HG03045 (cell line): ENCODE data around the gene NELL2.

Experiments
- ATAC-seq: cut with Tn5 transposase; IDR thresholded peaks from one replicate; pipeline ENCODE4 v1.9.1; 2021; ENCODE audit warnings: mild to moderate bottlenecking, moderate library complexity; ENCODE audit not compliant: unreplicated experiment

Gene NELL2

DNA sequence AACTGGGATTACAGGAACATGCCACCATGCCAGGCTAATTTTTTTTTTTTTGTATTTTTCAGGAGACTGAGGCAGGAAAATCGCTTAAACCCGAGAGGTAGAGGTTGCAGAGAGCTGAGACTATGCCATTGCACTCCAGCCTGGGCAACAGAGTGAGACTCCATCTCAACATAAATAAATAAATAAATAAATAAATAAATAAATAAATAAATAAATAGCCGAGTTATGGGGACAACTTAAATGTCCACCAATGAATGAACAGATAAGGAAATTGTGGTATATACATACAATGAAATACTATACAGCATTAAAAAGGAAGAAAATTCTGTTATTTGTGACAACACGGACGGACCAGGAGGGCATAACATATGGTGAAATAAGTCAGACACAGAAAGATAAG is 325.7 kb downstream of the NELL2 start:
- ATAC-seq, result no peak

DNA sequence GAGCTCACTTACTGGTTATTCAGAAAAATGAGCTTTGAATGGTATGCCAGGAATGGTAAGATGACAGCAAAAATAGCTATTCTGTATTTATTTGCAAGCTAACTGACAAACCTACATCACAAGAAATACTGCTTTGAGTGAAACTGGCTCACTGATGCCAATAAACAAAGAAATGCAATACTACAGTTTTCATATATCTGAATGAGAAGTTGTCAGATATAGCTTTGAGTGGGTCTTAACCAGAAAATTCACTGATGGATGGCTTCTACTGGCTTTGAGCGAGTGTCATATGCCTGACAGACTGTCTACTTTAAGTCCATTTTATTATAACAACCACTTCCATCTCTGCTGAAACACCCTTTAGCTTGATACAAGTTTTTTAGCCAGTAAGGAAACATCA is 330.1 kb downstream of the NELL2 start:
- no peak for ATAC-seq

DNA sequence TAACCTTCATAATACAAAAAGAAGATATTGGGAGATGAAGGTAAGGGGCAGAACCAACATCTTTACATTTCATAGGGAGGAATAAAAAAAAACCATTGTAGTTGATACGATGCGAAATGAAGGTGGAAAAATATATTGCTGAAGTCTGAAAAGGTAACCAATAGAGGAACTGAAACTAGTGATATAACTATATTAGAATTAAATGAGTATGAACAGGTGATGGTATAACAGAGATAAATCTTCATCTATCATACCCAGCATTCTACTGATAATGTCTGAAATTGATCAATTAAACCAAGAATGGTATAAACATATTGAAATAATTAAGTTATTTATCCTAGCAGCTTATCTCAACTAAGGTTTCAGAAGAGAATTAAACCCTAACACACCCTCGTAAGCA is 332.1 kb downstream of the NELL2 start:
- ATAC-seq, result no peak

DNA sequence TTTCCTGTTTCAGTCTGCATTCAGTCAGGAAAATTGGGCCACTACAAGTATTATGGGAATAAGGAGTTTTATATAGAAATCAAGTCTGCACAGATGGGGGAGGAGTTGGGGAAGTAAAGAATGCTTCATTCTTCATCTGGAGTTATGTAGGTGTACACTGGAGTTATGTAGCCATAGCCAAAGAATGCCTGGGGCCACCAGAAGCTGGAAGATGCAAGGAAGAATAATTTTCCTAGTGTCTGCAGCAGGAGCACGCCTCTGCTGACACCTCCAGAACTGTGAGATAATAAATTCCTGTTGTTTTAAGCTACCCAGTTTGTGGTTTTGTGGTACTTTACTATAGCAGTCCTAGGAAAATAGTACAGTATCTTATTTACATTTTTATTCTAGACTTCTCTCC is 333.4 kb downstream of the NELL2 start:
- no peak for ATAC-seq

DNA sequence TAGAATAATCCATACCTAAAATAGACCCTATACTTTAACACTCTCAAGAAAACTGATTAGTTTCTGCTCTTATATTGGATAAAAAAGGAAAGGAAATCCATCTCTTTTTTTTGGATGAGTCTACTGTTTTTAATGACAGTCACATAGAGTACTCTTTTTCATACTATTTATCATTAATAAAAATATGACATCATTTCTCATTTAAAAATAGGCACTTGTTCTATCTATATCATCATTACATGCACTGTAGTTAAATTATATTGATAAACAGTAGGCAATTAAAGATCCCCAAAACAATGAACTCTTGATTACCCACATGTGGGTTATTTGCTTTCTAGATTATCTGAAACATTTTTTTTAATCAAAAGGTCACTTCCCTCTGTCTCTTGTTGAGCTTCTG is 338.8 kb downstream of the NELL2 start:
- no peak for ATAC-seq

DNA sequence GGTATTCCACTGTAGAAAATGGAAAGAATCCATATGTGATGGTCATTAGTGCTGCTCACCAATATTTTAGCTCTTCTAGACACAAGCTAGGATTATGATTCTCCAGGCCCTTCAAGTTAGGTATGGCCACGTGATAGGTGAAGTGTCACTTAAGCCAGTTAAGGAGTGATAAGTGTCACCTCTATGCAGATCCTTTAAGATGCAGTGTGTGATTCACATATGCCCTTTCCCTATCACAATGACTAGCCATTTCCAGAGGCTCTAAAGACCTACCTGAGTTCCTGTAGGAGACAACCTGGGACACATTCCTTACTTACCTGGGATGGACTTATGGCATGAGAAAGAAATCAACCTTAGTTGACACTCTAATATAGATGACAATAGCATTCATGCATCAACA is 343.2 kb downstream of the NELL2 start:
- ATAC-seq, result no peak

DNA sequence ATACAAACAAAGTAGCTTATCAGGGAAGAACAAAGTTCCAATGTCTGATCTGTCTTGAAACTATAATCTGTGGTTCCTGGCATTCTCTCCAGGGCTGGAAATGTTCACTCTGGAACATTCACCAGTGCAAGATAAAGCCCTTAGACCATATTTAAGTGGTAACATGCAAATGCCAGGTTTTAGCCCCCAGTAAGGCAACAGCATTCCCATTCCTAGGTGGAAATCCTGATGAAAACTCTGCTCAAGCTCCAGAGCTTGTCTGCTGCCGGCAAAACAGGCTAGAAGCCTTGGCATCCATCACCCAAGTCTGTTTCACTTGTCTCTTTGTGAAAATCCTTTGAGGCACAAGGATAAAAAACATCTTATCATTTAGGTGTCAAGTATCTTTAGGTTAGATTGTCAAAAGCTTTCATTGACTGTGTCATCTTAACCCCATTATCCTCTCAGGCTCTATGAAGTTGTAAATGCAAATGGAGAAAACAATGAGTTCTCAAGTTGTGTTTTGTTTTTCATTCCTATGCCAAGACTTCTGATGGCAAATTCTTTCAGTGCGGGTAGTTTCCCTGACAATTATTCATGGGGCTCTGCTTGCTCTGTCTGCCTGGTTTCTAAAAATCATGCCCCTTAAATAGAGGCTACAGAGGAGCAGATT is 344.7 kb downstream of the NELL2 start:
- ATAC-seq, result no peak

DNA sequence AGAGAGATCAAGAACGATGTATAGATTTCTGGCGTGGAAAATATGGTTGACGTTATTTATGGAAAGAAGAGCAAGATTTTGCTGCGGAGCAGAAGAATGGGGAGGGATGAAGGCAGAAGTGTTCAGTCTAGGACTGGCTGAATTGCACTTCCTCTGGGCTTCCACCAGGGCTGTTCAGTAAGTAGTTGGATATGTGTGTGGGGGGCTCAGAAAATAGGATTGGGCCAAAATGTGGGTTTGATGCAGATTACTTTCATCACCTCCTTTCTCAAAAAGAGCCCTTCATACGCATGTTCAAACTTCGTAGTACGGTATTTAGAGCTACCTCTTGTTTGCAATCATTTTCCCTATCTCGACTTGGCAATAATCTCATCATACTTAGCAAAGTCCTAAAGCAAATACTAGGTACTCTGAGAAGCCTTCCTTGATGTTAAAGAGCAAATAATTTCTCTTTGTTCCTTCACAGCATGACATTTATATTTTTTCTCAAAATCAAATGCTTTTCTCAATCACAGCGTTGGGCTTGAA is 349.4 kb downstream of the NELL2 start:
- no peak for ATAC-seq

DNA sequence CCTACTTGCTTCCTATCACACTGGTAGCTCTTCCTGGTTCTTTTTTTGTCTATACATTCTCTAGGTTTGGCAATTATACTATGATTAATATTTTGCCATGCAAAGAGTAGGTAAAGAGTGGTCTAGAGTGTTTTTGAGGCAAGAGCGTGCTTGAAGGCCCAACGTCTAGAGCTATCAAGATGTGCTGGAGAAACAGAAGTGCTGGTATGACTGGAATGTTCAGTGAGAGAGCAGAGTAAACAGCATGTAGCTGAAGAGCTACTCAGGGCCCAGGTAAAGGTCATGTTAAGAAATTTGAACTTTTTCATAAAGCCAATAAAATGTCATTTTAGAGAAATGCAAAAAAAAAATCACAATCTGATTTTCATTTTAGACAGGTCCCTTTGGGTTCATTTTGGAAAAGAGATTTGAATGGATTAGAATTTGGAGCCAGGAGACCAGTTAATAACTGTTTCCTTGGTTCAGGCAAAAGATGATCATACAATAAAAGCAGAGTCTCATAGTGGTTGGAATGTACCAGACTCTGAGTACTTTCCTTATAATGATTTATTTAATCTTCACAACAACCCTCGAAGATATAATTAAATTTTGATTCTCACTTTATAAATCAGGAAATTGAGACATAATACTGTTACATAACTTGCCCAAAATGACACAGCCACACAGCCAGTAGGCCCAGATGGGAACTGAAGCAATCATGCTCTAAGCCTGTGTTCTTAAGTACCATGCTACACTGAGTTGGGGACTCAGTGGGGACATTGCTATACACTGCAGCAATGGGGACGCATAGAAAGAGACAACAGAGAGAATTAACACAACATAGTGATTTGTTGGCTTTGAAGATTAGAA is 350.1 kb downstream of the NELL2 start:
- ATAC-seq, result no peak

DNA sequence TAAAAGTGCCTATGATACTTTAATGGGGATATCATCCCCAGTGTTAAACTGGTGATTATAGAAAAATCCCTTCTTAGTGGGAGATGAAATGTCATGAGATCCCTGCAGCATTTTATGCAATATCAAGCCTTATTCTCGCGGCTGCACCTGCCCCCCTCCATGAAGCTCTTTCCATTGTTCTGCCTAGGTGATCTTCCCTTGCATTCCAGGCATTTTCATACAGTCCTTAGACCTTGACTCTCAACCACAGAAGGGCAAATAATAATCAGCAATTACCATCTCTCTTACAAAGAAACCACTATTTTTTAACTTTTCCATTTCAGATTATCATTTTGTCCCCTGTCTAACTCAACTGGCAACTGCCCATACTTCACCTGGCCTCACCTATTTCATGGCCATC is 352.3 kb downstream of the NELL2 start:
- no peak for ATAC-seq

DNA sequence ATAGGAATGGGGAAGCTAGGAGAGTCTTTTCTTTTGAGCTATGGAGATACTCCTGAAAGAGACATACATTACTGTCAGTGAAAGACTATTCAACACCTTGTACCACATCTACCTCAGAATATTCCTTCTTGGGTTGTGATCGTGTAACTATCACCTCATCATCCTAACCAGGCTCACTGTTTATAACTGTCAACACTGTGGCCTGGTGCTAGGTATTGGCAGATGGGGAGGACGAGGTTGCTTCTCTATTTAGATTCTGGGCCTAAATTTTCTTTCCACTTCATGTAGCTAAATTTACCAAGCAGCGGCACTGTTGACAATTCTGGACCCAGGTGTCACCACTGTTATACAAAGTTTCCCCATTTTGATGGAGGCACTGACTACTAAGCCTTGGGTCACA is 354.4 kb downstream of the NELL2 start:
- ATAC-seq, result no peak

DNA sequence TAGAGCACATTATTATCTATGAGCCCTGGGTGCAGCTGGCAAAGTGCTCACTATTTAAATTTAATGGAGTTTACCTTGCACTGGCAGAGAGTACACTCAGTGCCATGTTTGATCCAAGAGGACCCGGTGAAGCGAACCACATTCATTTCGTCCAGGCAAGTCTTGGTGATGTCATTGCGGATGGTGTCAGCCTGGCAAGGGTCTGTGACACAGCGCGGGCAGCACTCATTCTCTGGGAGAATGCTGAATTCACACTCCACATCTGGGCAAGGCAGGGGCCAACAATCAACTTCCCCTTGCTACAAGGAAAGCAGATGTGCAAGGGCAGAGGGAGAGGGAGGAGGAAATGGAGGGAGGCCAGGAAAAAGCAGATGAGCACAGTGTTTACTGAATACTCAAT is 356.2 kb downstream of the NELL2 start:
- ATAC-seq, result no peak

DNA sequence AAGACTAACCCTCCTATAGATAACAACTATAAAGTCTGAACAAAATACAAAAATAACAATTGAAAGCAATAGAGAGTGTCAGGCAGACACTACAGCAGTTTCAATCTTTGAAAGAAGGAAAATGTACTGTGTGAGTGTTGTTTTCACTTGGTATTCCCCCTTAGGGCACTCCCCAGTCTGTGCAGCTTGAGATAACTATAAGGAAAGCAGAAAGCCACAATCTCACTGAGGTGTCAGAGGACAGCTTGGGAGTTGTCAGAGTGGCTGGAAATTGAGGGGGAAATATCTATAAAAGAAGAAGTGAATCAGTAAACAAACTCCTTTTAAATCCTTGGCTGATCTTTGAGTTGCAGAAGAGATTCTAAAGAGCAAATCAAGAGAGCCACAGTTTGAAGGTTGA is 364.8 kb downstream of the NELL2 start:
- no peak for ATAC-seq

DNA sequence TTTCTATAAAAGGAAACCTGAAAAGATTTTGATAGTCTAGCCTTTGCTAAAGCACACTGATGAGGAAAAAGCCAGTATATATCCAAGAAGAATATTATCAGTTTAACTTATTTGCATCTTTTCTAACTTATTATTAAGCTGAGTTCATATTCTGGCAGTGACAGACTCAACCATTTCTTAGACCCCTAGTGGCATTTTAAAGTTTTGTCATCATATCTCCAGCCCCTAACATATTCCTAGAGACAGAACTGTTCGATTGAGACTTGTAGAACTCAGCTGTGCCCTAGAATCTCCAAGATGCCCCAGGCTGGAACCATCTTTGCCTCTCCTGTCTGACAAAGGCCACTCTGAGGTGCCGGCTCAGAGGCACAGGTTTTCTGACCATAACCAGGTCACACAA is 365.6 kb downstream of the NELL2 start:
- no peak for ATAC-seq

DNA sequence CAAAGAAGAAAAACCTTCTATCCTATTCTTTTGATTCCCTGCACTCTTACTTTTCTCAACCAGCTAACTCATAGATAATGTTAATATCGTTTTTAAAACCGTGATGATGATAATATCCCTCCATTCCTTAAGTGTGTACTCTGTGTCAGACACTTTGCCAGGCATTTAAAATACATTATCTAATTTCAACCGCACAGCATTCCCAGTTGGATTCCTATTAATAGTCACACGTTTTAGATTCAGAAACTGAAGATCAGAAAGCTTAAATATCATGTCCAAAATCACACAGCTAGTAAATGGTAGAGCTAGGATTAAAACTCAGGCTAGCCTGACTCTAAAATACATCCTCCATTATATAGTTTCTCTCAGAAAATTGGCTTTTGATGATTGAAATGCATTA is 366.0 kb downstream of the NELL2 start:
- no peak for ATAC-seq

DNA sequence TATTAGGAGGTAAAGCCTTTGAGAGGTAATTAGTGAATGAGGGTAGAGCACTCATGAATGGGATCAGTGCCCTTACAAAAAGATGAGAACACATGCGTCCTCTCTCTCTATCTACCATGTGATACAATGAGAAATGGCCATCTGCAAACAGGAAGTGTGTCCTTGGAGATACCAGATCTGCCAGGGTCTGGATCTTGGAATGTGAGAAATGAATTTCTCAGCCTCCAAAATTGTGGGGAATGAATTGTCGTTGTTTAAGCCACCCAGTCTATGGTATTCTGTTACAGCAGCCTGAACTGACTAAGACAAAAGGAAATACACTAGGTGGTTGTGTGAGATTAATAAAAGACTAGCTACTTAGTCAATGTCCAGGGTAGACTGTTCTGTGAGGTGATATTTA is 366.6 kb downstream of the NELL2 start:
- no peak for ATAC-seq

DNA sequence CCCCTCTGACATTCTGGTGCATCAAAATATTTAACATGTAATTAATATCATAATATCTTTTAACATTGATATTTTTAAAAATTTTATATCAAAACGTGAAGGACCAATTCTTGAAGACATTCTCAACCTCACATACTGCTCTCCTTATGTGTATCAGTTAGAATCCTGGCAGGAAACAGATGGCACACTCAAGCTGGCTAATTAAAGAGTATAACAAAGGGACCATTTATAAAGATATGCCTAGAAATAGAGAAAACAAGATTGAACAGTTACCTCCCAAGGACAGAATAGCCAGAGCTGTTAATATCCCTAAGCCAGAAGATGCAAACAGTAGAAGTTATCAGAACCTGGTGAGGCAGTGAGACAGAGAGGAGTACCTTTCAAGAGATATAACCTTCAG is 368.7 kb downstream of the NELL2 start:
- ATAC-seq, result no peak

DNA sequence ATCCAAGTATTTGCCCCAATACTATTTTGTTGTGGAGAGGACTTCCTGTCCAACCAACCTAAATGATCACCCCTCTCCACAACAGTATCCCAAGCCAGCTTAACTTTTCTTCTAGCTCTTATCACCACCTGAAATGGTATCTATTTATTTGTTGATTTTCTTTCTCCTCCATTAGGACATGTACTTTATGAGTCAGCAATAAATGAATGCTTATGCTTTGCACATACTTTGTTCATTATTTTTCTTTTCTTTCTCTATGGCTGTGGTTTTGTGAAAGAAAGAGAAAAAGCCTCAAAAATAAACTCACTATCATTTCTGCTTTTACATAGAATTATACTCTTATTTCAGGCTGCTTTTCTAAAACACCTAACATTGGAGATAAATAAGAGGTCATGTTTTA is 371.3 kb downstream of the NELL2 start:
- no peak for ATAC-seq

DNA sequence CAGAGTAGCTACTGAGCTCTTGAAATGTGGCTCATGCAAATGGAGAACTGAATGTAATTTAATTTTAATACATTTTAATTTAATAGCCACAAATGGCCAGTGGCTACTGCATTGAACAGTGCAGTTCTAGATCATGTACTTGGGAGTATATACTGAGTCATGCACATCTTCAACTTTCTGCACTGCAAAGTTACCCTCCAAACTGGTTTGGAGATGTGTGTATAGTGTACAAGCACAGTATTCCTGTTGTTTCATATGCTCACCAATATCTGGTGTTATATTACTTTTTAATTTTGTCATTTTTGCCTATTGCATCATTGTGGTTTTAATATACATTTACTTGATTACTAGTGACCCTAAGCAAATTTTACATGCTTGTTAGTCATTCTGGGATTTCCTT is 372.8 kb downstream of the NELL2 start:
- ATAC-seq, result no peak

DNA sequence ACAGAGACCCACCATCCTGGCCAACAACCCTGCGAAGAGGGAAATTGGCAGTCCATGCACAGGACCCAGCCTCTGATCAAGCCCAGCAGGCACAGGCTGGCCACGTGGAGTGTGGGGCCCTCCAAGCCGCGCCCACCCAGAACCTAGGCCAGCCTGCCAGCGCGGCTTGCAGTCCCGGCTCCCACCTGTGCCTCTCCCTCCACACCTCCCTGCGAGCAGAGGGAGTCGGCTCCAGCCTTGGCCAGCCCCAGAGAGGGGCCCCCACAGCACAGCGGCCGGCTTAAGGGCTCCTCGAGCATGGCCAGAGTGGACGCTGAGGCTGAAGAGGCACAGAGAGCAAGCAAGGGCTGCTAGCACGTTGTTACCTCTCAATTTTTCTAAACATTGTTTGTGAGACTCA is 373.4 kb downstream of the NELL2 start:
- no peak for ATAC-seq

DNA sequence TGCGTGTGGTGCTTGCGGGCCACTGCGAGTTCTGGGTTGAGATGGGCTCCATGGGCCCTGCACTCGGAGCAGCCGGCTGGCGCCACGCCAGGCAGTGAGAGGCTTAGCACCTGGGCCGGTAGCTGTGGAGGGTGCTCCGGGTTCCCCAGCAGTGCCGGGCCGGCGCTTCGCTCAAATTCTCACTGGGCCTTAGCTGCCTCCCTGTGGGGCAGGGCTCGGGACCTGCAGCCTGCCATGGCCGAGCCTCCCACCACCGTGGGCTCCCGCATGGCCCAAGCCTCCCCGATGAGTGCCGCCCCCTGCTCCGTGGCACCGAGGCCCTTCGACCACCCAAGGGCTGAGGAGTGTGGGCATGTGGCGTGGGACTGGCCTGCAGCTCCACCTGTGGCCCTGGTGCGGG is 375.7 kb downstream of the NELL2 start:
- ATAC-seq, result no peak

DNA sequence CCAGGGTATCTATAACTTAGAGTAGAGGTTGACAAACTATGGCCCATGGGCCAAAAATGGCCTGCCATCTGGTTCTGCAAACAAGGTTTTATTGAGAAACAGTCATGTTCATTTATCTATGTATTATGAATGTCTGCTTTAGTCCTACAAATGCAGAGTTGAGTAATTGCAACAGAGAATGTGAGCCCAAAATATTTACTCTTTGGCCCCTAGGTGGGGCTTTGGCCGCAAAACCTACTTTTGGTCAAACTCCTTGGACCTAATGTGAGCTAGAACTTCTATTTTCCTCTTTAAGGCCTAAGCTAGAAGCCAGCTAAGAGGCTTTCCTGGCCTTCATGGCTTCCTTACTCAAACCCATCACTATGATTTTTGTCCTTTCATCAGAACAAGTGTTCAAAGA is 379.1 kb downstream of the NELL2 start:
- ATAC-seq, result no peak
